NCI-H446 treated with DMSO at 0.1 percent for 48 hours (cell line): ENCODE data around the gene DYNC1I2.
"Not testable (repeated sequence)": the region's sequence is repeated elsewhere in the genome, so short reads cannot be mapped to it uniquely, and the experiment has no call there.

ENCODE experiments used
- DNase-seq: peaks from one replicate; lab custom pipeline; 2025; lab: John Stamatoyannopoulos, UW

Gene DYNC1I2

GRCh38 chr2:171718720-171719119 lies 31.5 kb downstream of the DYNC1I2 start:
- DNase-seq = no peak

GRCh38 chr2:171719660-171720059 lies 32.4 kb downstream of the DYNC1I2 start:
- DNase-seq = no peak

- DNase-seq = peak; percentile 94
Observed at GRCh38 chr2:171723716-171724683, 36.7 kb downstream of the DYNC1I2 start.

GRCh38 chr2:171726847-171727450 lies 39.7 kb downstream of the DYNC1I2 start:
- no peak for DNase-seq

- no peak for DNase-seq
Observed at GRCh38 chr2:171728989-171729951, 42.0 kb downstream of the DYNC1I2 start.

GRCh38 chr2:171729952-171730317 lies 42.7 kb downstream of the DYNC1I2 start:
- DNase-seq = no peak

- no peak for DNase-seq
Observed at GRCh38 chr2:171735991-171736710, 48.9 kb downstream of the DYNC1I2 start.

GRCh38 chr2:171741189-171741588 lies 53.9 kb downstream of the DYNC1I2 start:
- no peak for DNase-seq

GRCh38 chr2:171742760-171743159 lies 55.5 kb downstream of the DYNC1I2 start:
- DNase-seq = no peak

- DNase-seq = no peak
Observed at GRCh38 chr2:171745141-171745540, 57.9 kb downstream of the DYNC1I2 start.

GRCh38 chr2:171745806-171746205 lies 58.5 kb downstream of the DYNC1I2 start:
- no peak for DNase-seq

GRCh38 chr2:171747371-171747770 lies 60.1 kb downstream of the DYNC1I2 start:
- DNase-seq = no peak

GRCh38 chr2:171754254-171754939 lies 67.1 kb downstream of the DYNC1I2 start:
- no peak for DNase-seq

- not testable (repeated sequence) for DNase-seq
Observed at GRCh38 chr2:171758762-171759161, 71.5 kb downstream of the DYNC1I2 start.

- not testable (repeated sequence) for DNase-seq
Observed at GRCh38 chr2:171761176-171761575, 73.9 kb downstream of the DYNC1I2 start.

GRCh38 chr2:171762879-171763573 lies 75.8 kb downstream of the DYNC1I2 start:
- no peak for DNase-seq

GRCh38 chr2:171763602-171764001 lies 76.3 kb downstream of the DYNC1I2 start:
- DNase-seq = no peak

- no peak for DNase-seq
Observed at GRCh38 chr2:171771463-171771862, 84.2 kb downstream of the DYNC1I2 start.

GRCh38 chr2:171772373-171772772 lies 85.1 kb downstream of the DYNC1I2 start:
- no peak for DNase-seq

- not testable (repeated sequence) for DNase-seq
Observed at GRCh38 chr2:171774581-171774980, 87.3 kb downstream of the DYNC1I2 start.
